ENCODE results near the gene VKORC1.

VKORC1 gene

DNA sequence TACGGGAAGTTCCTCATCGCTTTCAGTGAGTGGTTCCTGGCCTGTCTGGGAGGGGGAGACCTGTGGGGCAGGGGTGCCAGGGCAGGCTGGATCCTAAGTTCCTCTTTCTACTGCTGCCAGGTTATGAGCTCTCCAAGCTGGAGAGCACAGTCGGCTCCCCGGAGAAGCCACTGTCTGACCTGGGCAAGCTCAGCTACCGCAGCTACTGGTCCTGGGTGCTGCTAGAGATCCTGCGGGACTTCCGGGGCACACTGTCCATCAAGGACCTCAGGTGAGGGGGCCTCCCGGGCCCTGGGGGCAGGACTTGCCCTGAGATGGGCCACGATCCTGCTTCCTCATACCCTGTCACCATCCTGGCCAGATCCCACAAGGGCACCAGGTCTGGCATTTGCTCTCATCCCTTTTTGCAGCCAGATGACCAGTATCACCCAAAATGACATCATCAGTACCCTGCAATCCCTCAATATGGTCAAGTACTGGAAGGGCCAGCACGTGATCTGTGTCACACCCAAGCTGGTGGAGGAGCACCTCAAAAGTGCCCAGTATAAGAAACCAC, 35.8 kb upstream of the VKORC1 start:
- no peak for DNase-seq (ENCODE audit: low spot score)

DNA sequence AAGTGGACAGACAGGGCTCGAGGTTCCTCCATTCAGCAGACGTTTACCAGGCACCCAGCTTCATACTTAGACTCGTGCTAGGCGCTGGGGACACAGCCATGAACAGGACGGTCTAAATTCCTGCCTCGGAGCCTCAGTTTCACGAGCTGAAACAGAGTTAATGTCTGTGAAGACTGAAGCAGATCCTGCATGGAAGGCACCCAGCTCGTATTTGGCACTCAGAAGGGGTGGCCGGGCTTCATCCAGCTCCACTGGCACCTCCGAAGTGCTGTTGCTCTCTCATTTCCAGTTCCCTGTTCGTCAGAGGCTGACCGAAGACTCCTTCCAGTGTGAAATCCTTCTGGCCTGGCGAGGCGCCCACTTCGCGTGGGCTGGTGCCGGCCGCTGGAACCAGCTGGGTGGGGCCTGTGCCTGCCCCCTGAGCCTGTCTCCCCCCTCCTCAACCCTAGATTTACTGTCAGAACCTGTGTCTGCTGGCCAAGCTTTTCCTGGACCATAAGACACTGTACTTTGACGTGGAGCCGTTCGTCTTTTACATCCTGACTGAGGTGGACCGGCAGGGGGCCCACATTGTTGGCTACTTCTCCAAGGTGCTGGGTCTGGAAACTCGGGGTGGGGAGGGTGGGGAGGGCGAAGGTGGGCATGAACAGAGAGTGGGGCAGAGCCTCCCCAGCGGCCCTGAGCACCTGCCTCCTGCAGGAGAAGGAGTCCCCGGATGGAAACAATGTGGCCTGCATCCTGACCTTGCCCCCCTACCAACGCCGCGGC, 35.2 kb upstream of the VKORC1 start:
- no peak for DNase-seq (ENCODE audit: low spot score)

DNA sequence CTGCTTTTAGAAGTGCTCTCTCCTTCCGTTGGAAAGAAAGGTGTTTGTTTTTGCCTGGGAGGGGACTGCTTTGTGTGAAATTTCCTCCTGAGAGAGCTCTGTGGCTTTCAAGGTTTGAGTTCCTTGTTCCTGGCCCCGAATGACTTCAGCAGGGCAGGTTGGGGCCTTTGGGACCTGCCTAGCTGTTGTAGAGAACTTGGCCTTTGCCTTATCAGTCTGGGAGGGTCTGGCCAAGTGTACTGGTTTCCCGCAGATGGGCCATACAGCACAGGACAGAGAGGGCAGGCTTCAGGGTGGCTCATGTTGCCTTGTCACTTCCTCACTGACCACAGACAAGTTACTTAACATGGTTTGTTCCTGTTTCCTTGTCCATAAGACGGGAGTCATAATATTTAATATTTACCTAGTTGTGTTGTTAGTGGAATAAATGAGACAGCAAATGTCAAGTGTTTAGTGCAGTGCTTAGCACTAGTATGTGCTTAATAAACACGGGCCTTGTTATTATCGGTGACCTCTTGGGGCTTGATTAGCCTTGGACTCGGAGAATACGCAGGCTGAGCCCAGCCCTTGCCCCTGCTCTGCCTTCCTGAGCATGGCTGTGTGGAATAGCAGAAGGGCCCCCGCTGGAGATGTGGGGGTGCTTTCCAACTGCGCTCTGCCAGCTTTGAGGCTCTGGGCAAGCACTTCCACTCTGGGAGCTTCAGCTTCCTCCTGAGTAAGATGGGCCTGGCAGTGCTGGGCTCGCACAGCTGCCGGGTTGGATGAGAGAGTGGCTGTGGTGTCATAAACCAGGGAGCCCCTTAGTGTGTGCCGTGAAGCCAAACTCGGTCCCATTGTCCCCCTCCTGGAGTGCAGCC, 34.3 kb upstream of the VKORC1 start:
- DNase-seq (ENCODE audit: low spot score), result no peak

DNA sequence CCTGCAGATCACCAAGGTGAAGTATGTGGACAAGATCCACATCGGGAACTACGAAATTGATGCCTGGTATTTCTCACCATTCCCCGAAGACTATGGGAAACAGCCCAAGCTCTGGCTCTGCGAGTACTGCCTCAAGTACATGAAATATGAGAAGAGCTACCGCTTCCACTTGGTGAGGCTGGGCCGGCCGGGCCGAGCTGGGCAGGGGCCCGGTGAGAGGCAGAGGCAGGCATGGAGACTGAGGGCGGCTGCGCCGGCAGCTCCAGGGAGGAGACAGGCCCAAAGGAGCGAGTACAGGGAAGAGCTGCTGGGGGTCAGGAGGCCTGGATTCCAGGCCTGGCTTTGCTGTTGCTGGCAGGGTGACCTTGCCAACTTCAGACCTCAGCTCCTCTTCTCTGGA, 32.6 kb upstream of the VKORC1 start:
- no peak for DNase-seq (ENCODE audit: low spot score)

DNA sequence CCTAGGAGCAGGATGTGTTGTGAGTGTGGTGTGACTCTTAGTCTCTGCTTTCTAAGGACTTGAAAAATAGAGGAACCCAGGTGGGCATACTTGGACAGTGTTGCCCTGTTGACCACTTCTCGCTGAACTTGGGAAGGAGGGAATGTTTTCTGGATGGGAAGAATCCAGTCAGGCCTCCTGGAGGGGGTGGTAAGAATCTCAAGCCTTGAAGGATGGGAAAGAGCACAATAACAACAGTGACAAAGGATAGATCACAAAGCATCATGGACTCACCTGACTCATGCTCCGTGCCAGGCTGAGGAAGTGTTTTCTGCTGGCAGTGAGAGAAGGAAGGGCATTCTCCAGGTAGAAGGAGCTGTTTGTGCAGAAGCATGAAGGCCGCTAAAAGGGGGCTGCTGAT, 31.2 kb upstream of the VKORC1 start:
- no peak for DNase-seq (ENCODE audit: low spot score)

DNA sequence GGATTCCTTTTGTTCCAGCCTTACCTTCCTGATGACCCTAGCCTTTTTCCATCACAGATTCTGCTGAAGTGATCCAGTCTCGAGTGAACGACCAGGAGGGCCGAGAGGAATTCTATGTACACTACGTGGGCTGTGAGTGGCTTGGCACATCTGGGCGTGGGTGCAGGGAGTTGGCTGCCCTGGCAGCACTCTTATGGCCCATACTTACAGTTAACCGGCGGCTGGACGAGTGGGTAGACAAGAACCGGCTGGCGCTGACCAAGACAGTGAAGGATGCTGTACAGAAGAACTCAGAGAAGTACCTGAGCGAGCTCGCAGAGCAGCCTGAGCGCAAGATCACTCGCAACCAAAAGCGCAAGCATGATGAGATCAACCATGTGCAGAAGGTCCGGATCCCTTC, 25.5 kb upstream of the VKORC1 start:
- DNase-seq (ENCODE audit: low spot score), result no peak

DNA sequence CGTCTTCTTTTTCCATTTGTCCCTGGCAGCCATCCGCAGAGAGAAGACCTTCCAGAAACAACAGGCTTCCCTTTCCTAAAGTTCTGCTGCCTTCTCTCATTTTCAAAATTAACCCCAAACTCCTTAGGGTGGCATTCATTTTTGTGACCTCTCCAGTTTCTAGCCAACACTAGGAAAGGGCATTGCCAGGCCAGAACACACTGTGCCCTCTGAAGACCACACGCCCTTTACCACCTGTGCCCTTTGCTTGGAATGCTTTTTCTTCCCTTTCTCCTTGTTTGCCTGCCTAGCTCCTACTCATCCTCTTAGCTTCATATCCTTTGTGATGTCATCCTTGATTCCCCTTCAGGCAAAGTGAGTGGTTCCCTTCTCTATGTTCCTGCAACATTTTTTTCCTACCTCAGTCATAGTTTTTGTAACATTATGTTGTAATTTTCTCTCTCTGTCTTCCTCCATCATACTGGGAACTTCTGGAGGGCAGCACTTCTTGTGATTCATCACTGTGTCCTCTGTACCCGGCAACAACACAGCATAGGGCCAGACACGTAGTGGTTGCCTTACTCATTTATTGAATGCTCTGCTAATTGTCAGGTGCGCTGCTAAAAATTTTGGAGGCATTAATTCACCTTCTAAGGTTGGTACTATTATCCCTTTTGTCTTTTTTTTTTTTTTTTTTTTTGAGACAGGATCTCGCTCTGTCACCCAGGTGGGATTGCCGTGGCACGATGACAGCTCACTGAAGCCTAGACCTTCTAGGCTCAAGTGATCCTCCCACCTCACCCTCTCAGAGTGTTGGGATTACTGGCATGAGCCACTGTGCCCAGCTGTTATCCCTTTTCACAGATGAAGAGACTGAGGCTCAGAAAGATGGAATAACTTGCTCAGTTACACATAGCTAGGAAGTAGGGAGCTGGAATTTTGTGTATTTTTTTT, 23.9 kb upstream of the VKORC1 start:
- no peak for DNase-seq (ENCODE audit: low spot score)

DNA sequence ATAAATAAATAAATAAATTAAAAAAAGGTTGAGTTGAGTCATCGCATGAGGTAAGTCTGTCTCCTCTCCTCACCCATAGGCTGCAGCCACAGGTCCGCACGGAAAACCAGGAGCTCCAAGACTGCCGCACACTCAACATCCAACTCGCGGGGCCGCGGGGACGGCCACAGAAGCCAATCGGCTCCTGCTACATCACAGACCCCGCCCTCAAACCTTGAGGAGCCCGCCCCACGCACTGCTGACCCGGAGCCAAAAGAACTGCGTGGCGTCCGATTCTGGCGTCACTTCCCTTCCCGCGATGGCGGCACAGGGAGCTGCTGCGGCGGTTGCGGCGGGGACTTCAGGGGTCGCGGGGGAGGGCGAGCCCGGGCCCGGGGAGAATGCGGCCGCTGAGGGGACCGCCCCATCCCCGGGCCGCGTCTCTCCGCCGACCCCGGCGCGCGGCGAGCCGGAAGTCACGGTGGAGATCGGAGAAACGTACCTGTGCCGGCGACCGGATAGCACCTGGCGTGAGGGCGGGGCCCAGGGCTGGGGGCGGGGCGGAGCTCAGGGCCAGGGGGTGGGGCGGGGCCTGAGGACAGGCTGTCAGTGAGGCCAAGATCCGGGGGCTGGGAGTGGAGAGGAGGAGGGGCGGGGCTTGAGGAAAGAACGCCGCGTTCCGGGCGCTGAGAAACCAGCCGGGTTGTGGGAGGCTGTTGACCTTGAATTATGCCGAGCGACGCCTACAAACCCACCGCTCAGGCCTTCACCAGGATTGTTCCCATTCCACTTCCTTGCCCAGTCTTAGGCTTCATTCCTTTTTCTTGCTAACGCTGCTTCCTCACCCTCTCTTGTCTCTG, 23.0 kb upstream of the VKORC1 start, which contains the start of gene KAT8:
Gene KAT8, plus strand, starts transcription at position 281 of the 839 bp plus-strand sequence. Its CDS starts 18 bp downstream, at position 299.
- peak; percentile 97 for DNase-seq (ENCODE audit: low spot score)

DNA sequence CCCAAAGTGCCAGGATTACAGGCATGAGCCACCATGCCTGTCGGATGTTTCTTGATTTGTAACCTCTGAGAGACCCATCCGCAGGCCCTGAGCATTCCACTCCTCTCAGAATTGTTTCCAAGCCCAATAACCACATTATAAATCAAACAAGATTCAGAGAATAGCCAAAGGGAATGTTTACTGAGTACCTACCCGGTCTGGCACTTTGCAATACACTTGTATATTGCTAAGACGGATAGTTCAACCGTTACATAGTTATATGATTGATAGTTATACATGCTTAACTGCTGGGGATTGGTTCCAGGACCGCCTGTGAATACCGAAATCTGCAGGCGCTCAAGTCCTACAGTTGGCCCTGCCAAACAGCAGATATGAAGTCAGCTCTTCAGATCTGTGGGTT, 19.9 kb upstream of the VKORC1 start:
- no peak for DNase-seq (ENCODE audit: low spot score)

DNA sequence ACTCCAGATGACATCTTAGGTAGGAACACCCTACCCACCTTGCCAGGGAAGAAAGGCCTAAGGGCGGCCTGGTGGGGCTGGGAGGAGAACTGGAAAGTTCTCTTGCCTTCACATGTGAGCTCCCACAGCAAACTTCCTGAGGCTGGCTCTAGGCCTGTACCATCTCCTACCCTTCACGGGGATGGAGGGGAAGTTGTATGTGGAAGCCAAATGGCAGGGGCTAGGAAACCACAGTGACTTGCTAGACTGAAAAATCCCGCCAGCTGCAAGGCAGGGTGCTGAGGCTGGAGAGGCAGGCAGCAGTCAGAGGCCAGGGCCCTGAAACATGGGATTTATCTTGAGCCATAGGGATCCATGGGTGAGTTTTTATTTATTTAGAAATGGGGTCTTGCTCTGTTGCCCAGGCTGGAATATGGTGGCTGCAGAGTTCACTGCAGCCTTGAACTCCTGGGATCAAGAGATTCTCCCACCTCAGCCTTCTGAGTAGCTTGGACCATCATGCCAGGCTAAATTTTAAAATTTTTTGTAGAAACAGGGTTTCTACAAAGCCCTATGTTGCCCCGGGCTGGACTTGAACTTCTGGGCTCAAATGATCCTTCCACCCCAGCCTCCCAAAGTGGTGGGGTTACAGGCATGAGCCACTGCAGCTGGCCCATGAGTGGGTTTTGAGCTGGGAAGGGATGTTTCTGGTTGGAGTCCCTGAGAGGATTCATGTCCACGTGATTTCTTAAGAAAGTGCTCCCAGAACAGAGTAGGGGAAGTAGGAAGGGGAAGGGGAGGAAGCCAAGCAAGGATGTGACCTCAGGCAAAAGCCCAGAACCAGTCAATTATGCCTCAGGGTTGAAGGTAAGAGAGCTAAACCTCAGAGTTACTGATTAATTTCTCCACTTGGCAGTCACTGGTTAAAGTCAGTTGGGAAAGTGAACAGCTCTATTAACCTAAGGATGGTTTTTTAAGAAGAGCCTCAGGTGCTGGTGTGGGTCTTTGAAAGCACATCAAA, 18.8 kb upstream of the VKORC1 start:
- DNase-seq (ENCODE audit: low spot score), result no peak

DNA sequence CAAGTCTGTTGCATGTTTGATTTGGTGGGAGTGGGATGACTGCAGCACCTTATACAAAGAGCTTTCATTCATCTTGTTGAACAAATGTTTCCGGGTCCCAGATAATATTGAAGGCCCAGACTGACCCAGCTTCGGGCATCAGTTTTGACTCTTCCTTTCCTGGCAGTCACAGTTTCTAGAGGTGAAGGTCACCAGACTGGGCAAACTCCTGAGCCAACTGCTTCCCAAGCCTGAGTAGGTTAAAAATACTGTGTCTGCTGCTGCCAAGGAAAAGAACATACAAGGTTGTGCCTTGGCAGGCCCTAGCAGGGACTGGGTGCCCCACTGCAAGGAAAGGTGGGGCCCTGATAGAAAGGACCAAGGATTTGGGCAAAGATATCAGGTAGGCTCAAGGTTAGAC, 18.1 kb upstream of the VKORC1 start:
- no peak for DNase-seq (ENCODE audit: low spot score)

DNA sequence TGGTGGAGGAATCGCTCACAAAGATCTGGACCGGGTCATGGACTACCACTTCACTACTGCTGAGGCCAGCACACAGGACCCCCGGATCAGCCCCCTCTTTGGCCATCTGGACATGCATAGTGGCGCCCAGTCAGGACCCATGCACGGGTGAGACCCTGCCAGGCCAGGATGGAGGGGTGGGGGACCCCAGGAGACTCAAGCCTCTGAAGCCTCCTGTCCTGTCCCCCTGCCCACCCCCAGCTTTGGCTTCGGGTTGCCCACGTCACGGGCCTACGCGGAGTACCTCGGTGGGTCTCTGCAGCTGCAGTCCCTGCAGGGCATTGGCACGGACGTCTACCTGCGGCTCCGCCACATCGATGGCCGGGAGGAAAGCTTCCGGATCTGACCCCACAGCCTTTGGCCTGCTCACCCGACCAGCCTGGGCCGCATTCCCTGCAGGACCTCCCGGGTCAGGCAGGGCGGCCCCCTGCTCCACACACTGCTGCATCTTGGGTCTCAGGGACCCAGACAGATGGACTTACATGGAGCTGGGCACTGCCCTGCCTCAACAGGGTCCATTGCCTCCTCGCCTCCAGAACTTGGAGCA, 17.4 kb upstream of the VKORC1 start:
- no peak for DNase-seq (ENCODE audit: low spot score)

DNA sequence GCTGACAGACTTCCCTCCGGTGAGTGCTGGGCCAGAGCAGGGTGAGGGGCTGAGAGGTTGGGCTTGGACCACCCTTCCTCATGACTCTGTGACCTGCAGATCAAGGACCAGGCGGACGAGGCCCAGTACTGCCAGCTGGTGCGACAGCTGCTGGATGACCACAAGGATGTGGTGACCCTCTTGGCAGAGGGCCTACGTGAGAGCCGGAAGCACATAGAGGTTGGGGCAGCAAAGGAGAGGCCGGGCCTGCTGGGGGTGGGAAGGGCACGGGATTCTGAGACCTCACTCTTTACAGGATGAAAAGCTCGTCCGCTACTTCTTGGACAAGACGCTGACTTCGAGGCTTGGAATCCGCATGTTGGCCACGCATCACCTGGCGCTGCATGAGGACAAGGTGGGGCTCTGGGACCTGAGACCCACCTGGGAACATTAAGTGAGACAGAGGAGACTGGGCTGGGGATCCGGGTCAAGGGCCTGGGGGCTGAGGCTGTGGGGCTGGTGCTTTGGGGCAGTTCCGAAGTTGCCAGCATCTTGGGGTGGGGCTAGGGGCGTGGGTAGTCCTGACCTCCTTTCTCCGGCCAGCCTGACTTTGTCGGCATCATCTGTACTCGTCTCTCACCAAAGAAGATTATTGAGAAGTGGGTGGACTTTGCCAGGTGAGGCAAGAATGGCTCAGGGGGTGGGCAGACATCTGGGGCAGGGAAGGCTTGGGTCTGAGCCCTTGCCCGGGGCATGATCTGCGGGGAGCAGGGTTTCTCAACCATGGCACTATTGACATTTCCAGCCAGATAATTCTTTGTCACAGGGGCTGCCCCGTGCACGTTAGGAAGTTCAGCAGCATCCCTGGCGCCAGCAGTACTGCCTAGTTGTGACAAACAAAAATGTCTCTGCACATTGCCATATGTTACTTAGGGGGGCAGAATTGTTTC, 15.8 kb upstream of the VKORC1 start:
- no peak for DNase-seq (ENCODE audit: low spot score)

DNA sequence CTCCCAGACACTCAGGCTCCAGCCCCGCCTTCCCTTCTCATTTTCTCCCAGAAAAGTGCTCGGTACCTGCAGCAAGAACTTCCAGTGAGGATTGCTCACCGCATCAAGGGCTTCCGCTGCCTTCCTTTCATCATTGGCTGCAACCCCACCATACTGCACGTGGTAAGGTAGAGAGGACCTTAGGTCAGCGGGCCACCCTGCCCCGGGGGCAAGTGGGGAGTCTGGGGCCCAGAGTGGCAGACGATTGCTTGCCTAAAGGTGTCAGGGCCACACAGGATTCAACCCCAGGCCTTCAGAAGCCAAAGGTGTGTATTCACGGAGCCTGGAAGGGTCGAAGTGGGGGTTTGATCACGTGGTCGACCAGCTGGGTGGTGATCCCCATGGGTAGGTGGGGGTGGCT, 15.0 kb upstream of the VKORC1 start:
- DNase-seq (ENCODE audit: low spot score), result no peak

DNA sequence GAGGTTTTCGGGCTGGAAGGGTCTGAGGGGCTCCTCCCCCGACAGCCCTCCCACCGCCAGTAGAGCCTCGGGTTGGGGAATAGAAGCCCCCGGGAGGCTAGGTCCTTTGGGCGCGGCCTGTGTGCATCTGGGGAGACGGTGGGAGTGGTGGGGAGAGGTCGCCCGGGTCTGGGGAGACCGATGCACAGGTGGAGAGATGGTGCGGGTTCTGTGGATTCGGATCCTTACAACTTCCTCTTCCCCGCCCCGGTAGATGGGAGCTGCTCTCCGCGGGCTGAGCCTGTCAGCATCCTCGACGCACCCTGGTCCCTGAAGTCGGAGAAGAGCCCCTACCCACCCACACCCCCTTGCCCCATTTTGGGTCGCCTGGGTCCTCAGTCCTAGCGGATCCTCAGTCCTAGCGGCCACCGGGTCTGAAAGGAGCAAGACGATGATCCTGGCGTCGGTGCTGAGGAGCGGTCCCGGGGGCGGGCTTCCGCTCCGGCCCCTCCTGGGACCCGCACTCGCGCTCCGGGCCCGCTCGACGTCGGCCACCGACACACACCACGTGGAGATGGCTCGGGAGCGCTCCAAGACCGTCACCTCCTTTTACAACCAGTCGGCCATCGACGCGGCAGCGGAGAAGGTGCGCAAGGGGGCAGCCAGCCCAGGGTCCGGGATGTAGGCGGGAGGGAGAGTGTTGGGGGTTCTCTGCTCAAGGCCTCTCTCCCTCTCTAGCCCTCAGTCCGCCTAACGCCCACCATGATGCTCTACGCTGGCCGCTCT, 14.4 kb upstream of the VKORC1 start:
- DNase-seq (ENCODE audit: low spot score), result no peak

DNA sequence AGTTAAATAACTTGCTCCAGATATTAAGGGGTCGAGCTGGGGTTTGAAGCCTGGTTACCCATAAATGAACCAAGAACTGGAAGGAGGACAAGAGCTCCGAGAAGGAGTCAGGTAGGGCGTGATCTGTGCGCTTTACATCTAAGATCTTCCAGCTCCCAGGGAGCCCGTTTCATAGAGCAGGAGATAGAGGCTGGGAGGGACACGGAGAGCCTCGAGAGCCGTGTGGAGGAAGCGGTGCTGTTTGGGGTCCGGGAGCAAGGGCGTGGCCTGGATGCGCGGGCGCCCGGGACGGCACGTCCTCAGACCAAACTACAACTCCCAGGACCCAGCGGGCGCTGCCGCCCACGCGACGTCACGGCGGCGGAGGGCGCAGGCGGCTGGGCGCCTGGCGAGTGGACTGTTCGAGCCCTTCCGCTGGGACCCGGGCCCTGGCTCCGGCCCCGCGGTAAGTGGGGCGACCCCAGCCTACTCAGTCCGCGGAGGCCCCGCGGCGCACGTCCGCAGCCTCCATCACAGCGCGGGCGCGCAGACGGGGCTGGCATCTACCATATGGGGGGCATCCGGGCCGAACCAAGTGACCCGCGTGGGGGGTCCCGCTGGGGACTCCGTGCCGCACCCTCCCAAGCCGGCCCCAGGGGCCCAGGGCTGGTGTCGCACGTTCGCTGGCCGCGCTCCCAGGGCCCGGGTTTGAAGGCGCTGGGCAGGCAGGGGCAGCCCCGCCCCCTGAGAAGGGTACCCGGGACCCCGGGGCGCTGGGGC, 13.6 kb upstream of the VKORC1 start, which contains the start of gene BCKDK:
Gene BCKDK, plus strand, starts transcription at position 352 of the 759 bp plus-strand sequence. CDS start 838 bp downstream, outside the sequence.
- peak; percentile 72 for DNase-seq (ENCODE audit: low spot score)
